HG02870 (cell line): ENCODE measurements around the gene F10.

Experiments
- ATAC-seq: cut with Tn5 transposase; IDR thresholded peaks from one replicate; pipeline ENCODE4 v1.9.1; 2021; ENCODE audit warnings: mild to moderate bottlenecking, moderate library complexity; ENCODE audit not compliant: unreplicated experiment

F10 gene

DNA sequence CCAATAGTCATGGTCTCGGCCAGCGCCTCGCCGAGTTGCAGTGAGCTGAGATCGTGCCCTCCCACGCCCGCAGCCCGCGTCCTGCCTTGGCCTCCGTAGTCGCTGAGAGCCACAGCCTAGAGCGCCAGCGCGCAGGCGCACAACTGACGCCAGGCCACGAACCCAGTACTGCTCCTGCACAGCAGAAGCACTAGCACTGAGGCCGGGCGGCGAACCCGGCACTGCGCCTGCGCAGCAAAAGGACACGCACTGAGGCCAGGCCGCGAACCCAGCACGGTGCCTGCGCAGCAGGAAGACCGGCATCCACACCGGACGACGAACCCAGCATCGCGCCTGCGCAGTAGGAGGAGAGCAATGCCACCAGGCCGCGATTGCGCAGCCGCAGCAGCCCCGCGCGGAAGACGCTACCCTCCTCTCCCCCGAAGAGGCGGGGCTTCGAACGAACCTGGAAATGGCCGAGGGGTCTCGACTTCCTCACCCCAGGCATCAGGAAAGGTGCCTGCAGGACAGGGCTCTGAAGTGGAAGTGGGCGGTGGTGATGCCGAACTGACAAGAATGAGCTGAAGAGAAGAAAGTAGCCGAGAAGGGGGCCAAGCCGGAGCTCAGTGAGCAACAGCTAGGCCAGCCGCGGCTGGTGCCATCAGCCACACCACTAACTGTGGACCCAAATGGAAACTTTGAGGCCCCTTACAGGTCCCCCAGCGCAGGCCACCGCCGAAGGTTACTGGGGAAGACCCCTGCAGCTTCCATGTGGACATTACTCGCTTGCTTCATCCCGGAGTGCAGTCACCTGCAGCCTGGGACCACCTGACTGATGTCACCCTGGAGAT, 7.5 kb downstream of the F10 start:
- ATAC-seq, result no peak

DNA sequence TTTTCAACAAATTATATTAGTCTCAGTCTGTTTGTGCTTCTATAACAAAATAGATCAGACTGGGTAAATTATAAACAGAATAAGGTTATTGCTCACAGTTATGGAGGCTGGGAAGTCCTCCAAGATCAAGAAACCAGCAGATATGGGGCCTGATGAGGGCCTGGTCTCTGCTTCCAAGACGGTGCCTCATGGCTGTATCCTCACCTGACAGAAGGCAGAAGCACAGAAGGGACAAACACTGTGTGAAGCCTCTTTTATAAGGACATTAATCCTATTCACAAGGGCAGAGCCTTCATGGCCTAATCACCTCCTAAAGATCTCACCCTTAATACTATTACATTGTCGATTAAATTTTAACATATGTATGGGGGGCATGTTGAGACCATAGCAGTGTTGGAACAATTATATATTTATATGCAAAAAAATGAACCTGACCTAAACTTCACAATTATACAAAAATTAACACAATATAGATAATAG, 12.7 kb downstream of the F10 start:
- no peak for ATAC-seq

DNA sequence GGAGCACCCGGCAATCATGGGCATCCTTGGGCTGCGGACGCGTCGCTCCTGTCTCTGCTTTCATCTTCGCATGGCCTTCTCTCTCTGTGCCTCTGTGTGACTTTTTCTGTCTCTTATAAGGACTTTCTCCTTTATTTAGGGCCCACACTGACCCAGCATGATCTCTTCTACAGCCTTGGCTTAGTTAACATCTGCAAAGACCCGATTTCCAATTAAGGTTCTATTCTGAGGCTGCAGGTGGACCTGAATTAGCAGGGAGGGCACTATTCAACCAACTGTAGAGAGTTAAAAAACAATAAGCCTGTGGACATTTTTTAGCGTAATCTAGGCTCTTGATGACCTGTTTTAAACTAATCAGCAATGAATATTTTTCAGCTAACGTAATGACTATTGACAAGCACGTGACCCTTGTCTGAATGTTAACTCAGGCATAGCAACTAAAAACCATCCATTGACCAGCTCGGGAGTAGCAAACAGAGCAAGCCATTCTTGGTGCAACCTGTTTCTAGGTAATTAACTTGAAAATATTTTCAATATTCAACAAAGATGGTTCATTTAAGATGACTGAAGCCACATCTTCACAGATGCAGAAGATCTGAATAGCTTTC, 15.2 kb downstream of the F10 start:
- ATAC-seq, result no peak

DNA sequence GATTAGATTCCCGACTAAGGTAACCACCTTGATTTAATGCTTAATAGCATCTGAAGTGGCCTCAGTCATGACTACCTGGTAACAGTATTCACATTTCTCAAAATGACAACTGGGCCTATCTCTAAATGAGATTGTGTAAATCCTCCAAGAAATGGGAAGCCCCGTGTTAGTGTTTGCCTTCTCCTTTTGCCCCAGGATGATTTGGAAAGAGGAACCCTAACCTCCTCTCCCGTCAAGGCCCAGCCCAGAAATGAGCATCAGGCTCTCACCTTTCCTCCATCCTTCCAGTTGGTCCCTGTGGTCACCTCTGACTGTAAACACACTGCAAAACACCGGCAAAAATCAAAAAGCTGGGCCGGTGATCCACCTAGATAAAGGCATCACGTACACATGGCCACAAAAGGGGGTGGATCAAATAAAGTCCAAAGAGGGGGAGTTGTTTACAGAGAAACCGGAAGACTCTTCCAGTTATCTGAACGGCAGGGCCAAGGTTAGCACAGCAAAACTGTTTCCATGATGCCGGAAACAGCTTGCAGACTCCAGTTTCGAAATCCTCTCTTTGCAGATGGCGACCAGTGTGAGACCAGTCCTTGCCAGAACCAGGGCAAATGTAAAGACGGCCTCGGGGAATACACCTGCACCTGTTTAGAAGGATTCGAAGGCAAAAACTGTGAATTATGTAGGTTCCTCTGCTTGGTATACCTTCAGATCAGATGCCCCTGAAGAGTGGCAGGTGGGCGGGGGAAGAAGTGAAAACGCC, 16.4 kb downstream of the F10 start:
- ATAC-seq, result no peak

DNA sequence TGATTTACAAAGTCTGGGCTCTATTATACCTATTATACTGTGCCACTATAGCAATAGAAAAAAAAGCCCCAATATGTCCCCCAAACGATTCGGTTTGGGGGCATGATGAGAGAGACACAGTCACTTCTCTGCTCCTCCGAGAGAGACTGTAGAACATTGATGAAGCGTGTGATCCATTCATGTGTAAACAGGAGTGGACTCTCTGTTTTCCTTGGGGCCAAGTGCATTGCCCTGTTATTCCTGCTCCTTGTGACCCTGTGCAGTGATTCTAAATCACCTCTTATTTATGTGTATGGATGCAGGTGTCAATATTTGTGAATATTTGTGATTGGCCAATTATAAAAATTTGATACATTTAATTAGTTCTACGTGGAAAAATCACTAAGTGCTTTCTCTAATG, 17.0 kb downstream of the F10 start:
- no peak for ATAC-seq

DNA sequence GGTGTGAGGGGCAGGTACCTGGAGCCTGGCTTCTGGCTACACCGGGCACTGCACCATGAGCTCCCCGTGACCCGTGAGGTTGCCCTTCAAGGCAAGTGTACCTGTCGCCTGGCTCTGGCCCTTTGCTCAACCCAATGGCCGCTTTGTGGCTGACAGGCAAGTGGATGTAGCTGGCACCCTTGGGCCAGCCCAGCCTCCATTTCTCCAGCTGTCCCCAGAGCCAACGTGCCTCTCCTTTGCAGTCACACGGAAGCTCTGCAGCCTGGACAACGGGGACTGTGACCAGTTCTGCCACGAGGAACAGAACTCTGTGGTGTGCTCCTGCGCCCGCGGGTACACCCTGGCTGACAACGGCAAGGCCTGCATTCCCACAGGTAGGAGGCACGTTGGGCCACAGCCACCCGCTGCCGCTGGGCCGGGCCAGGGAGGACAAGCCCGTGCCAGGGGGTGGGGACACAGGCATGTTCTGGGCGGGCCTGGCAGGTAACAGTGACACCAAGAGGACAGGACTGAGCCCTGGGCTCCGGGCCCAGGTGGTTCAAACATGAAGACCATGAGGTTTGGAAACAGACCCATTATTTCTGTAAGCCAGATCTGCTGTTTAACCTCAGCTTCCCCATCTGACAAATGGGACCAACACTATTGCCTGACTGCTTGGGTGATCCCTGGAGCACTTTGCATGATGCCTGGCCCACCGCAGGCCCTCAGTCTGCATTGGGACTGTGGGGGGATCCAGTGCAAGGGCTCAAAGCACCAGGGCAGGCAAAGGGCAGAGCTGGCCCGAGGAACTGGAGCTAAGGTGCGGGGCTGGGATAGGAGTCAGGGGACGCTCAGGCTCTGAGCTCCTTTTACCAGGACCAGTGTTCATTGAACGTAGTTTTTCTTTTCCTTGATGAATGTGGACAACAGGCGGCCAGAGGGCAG, 18.3 kb downstream of the F10 start:
- no peak for ATAC-seq

DNA sequence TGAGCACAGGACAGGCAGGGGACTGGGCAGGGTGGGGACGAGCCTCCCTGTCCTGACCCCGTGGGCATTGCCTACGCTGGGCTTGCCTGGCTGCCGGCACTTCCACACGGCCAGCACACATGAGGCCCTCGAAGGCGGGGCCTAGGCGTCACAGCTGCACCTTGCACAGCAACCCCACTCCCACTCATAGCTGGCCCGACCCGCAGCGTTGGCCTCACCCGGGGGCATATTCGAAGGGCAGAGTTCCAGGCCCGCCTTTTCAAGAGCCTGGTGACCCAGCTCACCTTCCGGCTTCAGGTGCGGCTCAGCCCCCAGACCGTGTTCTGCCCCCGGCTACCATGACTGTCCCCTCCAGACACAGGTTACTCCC, 19.0 kb downstream of the F10 start:
- ATAC-seq, result no peak

DNA sequence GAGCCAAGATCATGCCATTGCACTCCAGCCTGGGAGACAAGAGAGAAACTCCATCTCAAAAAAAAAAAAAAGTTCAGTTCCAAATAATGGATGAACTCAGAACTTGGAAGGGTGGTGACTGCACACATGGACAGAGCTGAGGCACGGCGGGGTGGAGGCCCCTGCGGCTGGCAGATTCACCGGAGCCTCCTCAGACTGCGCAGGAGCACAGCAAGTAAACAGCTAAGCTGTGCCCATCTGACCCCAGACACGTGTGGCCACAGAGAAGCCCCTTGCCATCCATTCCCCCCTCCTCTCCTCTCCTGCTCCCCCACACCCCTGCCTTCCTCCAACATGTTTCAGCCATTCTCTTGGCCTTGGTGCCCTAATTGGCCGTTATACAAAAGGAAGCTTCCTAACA, 20.3 kb downstream of the F10 start:
- ATAC-seq, result no peak

DNA sequence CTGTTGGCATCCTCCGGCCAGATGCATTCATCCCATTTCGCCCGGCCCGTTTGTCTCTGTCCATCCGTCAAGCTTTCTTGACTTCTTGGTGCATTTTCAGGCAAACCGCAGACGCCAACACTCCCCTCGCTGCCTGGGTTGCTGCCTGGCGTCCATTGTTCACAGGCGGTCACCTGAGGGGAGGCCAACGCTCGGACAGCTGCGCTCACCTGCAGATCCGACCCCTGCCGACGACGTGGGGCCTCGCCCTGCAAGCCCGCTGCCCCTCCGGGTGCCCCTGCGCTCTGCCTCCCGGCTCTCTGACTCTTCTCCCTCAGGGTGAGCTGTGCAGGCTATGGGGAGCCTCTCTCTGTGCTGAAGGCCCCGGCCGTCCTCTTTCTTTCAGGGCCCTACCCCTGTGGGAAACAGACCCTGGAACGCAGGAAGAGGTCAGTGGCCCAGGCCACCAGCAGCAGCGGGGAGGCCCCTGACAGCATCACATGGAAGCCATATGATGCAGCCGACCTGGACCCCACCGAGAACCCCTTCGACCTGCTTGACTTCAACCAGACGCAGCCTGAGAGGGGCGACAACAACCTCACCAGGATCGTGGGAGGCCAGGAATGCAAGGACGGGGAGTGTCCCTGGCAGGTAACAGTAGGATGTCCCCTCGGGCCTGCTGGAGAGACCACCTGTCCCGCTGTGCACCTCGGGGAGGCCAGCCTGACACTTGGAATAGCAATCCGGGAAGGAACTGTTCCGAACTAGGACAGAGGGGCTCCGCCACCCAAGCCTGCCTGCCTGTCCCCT, 21.1 kb downstream of the F10 start:
- ATAC-seq, result no peak

DNA sequence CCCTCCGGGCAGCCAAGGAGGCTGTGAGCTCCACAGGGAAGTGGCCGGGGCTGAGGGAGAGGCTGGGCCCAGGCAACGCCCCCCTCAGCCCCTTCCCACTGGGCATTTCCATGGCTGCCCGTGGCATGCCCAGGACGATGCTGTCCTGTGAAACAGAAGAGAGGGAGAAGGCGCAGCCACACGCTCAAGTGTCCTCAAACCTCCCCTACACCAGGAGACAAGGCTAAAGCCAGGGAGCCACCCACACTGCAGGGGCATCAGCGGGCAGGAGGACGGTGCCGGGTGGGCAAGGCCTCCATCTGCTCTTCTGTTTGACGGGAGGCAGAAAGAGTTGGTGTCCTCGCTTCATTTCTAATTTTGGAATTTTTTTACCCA, 21.6 kb downstream of the F10 start:
- ATAC-seq, result no peak

DNA sequence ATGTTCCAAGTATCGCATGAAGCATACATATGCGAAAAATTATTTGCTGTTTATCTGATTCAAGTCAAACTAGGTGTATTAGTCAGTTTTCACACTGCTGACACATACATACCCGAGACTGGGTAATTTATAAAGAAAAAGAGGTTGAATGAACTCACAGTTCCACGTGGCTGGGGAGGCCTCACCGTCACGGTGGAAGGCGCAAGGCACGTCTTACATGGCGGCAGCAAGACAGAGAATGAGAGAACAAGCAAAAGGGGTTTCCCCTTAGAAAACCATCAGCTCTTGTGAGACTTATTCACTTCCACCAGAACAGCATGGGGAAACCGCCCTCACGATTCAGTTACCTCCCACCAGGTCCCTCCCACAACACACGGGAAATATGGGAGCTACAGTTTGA, 22.9 kb downstream of the F10 start:
- ATAC-seq, result no peak

DNA sequence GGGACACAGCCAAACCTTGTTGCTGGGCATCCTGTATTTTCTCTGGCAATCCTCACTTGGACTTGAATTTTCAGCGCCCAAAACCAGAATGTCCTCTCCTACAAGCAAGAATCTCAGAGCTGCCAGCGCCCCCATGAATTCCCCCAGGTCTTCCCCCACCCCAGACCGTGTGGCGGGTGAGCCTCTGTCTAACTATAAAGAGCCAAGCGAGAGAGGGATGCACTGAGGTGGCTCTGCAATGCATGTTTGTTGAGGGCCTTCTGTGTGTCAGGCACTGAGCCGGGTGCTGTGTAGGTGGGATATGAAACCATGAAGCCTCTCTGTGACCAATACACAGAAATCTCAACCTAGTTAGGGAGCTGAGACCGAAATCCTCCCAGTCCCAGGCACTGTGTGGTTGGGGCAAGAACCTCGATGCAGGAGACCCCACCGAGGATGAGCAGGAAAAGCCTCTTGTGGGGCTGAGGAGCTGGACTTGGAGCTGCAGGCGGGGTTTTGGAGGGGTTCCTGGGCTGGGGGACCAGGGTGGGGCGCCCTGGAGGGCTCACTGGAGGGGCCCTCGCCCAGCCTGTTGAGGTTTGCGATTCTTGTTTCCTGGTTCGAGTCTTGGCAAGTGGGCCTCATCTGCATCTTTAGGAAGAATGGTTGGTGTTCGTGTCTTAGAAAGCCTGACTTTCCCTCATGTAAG, 23.5 kb downstream of the F10 start:
- ATAC-seq, result no peak

DNA sequence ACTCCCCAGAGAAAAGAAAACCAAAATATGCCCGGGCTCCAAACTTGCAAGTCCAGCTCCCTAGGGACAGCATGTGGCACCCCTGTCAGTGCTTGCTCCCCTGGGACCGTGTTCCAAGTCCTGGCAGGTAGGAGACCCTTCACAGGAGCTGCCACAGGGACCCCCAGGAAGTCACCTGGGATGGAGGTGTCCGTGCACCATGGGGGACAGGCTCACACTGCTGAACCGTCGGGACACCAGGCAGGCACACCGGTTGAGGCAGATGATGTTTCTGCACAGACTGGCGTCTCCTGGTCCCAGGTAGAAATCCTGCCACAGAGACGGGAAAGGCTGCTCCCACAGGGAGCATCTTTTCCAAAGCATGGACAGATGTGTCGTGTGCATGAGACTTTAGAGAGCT, 24.2 kb downstream of the F10 start:
- ATAC-seq, result no peak

DNA sequence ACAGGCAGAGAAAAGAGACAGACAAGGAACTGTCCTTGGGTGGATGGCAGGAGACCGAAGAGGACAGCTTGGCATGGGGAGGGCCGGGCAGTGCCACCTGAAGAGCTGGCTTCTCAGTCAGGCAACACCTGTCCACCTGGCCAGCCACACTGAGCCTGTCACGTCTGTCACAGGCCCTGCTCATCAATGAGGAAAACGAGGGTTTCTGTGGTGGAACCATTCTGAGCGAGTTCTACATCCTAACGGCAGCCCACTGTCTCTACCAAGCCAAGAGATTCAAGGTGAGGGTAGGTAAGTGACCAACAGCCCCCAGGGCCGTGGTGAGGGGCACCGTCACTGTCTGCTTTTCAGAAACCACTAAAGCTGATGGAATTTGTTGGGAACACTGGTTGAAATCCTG, 24.6 kb downstream of the F10 start:
- ATAC-seq, result no peak

DNA sequence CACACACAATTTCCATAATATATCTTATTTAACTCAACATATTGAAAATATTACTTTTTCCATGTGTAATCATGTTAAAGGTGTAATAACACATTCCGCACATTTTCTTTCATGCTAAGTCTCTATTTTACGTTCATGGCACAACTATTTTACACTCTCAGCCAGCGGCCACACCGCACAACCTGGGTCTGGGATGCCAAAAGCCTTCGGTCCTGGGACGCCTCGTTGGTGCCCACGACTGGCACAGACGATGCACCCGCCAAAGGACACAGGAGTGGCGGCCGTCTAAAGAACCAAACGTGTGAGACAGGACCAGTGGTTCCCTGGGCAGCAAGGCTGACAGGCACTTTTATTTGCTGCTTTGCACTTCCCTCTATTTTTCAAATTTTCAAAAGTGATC, 25.8 kb downstream of the F10 start:
- ATAC-seq, result no peak

DNA sequence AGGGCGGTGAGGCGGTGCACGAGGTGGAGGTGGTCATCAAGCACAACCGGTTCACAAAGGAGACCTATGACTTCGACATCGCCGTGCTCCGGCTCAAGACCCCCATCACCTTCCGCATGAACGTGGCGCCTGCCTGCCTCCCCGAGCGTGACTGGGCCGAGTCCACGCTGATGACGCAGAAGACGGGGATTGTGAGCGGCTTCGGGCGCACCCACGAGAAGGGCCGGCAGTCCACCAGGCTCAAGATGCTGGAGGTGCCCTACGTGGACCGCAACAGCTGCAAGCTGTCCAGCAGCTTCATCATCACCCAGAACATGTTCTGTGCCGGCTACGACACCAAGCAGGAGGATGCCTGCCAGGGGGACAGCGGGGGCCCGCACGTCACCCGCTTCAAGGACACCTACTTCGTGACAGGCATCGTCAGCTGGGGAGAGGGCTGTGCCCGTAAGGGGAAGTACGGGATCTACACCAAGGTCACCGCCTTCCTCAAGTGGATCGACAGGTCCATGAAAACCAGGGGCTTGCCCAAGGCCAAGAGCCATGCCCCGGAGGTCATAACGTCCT, 26.4 kb downstream of the F10 start:
- ATAC-seq, result no peak

DNA sequence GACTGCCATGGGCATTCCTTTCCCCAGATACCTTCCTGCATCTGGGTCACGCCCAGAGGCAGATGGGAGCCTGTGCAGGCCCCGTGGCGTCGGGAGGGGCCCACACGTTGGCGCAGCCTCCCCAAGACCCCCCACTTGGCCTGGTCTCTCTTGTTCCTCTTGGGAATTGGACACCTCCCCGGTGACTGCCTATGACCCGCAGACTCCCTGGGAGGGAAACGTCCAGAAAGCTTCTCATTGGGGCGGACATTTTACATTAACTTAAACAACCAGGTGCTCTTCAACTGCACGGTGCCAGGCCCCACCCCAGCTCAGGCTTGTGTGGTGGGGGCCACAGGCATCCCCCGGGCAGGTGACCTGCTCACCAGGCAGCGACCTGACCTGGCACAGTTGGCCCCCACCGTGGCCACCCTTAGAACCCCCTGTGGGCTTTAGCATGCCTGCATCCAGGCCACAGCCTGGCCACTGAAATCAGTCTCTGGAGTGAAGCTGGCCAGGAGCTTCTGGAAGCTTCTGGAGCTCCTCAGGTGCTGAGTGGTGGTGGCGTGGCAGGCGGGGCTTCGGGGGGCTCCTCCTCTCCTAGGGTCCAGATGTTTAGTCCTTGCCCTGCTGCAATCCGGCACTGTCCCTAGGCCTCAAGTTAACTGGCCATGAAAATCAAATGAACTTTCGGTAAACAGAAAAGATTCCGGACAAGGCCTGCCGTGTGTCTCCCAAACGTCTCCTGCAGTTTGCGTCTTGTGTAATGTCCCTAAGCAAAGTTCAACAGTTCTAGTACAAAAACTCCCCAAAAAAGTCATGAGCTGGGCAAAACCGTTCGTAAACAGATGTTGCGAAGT, 27.3 kb downstream of the F10 start:
- ATAC-seq, result no peak
